Brain microvascular endothelial cell (primary cell): Measurements from ENCODE around the gene PTTG1IP.

ENCODE experiments used
- DNase-seq: peaks from one replicate; pipeline ENCODE4 v3.0.0-alpha.2; 2020
- H3K27ac ChIP-seq: fragments of 250-450 bp; sonication (Bioruptor Pico); 2 replicates; pipeline ENCODE4 v1.5.1; 2020; ENCODE audit warnings: mild to moderate bottlenecking, moderate library complexity
- H3K27me3 ChIP-seq: fragments of 250-450 bp; sonication (Bioruptor Pico); replicated peaks from 2 replicates; pipeline ENCODE4 v1.5.1; 2020; ENCODE audit warnings: mild to moderate bottlenecking
- H3K36me3 ChIP-seq: fragments of 250-450 bp; sonication (Bioruptor Pico); replicated peaks from 2 replicates; pipeline ENCODE4 v1.5.1; 2020; ENCODE audit warnings: mild to moderate bottlenecking
- H3K4me3 ChIP-seq: 2 replicates; pipeline ENCODE4 v1.5.1; 2011; ENCODE audit warnings: low read depth, mild to moderate bottlenecking, control low read depth, low read length, moderate library complexity
- CTCF ChIP-seq: IDR thresholded peaks from 2 replicates; pipeline ENCODE4 v1.5.1; 2011; ENCODE audit warnings: low read depth, mild to moderate bottlenecking, moderate library complexity, low read length, control low read depth, inconsistent platforms; ENCODE audit errors: missing control alignments
- in situ Hi-C: cut with HindIII; loops from 2 replicates; pipeline ENCODE4 v1.10.0; 2017; ENCODE audit warnings: low sequenced_read_pairs, low pct_ligation_motif_present

Gene PTTG1IP

GRCh38 chr21:44893948-44894656 lies 20.6 kb upstream of the PTTG1IP start:
- Histone ChIP-seq H3K27me3 (peaks cover 64% of the 10 kb centered on the region), H3K4me3 (no peak overlapping the region), H3K36me3 (no peaks in the 10 kb centered on the region), H3K27ac (no peak overlapping the region)
- in situ Hi-C loops = no loop called here
- no peak for TF ChIP-seq CTCF
- DNase-seq = no peak

- Histone ChIP-seq H3K36me3 (no peaks in the 10 kb centered on the region), H3K4me3 (no peak overlapping the region), H3K27ac (no peak overlapping the region), H3K27me3 (peaks cover 58% of the 10 kb centered on the region)
- DNase-seq = no peak
- no peak for TF ChIP-seq CTCF
- in situ Hi-C loops = no loop called here
These were observed 19.7 kb upstream of the PTTG1IP start for GRCh38 chr21:44893278-44893556.

GRCh38 chr21:44892536-44893277 lies 19.2 kb upstream of the PTTG1IP start:
- peaks cover 53% of the 10 kb centered on the region for H3K27me3 ChIP-seq
- H3K36me3 ChIP-seq = no peaks in the 10 kb centered on the region
- no peak overlapping the region for H3K4me3 ChIP-seq
- in situ Hi-C loops = no loop called here
- no peak overlapping the region for H3K27ac ChIP-seq
- DNase-seq = peak; percentile 34
- TF ChIP-seq CTCF = peak; percentile 99

- Histone ChIP-seq H3K27ac (no peak overlapping the region), H3K36me3 (no peaks in the 10 kb centered on the region), H3K27me3 (peaks cover 47% of the 10 kb centered on the region), H3K4me3 (no peak overlapping the region)
- no peak for TF ChIP-seq CTCF
- in situ Hi-C loops = no loop called here
- DNase-seq = no peak
These were observed 18.6 kb upstream of the PTTG1IP start for GRCh38 chr21:44892095-44892494.

- no peak for DNase-seq
- no peak for TF ChIP-seq CTCF
- H3K27ac ChIP-seq = no peak overlapping the region
- no peaks in the 10 kb centered on the region for H3K36me3 ChIP-seq
- in situ Hi-C loops = no loop called here
- peaks cover 49% of the 10 kb centered on the region for H3K27me3 ChIP-seq
- H3K4me3 ChIP-seq = no peak overlapping the region
These were observed 18.1 kb upstream of the PTTG1IP start for GRCh38 chr21:44891631-44892031.
